Progenitor cell of endocrine pancreas (in vitro differentiated cells): ENCODE data around the gene MYO3A. TPM values are rescaled to one million over a fixed set of nuclear protein-coding genes. Genes with fewer than 3 reads are reported as not detected.

Experiments
- DNase-seq: peaks from one replicate; pipeline ENCODE4 v3.0.0; 2021; ENCODE audit warnings: low spot score; ENCODE audit not compliant: unreplicated experiment
- H3K27ac Mint-ChIP-seq: 2 replicates; pipeline ENCODE4 v1.8.0; 2021; ENCODE audit warnings: mild to moderate bottlenecking, moderate library complexity, mixed read lengths
- H3K27me3 Mint-ChIP-seq: 2 replicates; pipeline ENCODE4 v1.8.0; 2021; ENCODE audit warnings: mixed read lengths
- H3K36me3 Mint-ChIP-seq: 2 replicates; pipeline ENCODE4 v1.8.0; 2022; ENCODE audit warnings: mixed read lengths; ENCODE audit not compliant: insufficient read depth
- H3K4me1 Mint-ChIP-seq: 2 replicates; pipeline ENCODE4 v1.8.0; 2021; ENCODE audit warnings: low read depth, mixed read lengths
- H3K4me3 Mint-ChIP-seq: 2 replicates; pipeline ENCODE4 v1.8.0; 2021; ENCODE audit warnings: low read depth, mild to moderate bottlenecking, moderate library complexity, mixed read lengths
- H3K9me3 Mint-ChIP-seq: 2 replicates; pipeline ENCODE4 v1.8.0; 2021; ENCODE audit warnings: low read depth, mixed read lengths
- total RNA-seq: library from RNA; stranded (reverse); gene quantifications from 2 replicates; pipeline ENCODE4 v1.2.1, GENCODE V29; 2021
- TF ChIP-seq, protein P1 (sequence below): fragments of 200-600 bp; sonication (generic); IDR thresholded peaks from one replicate; pipeline ENCODE4 v1.5.0; 2021; ENCODE audit warnings: antibody characterized with exemption, mild to moderate bottlenecking; ENCODE audit not compliant: unreplicated experiment

The MYO3A gene
- total RNA-seq, 1 donor from 2014 or later = 18.0 TPM

DNA sequence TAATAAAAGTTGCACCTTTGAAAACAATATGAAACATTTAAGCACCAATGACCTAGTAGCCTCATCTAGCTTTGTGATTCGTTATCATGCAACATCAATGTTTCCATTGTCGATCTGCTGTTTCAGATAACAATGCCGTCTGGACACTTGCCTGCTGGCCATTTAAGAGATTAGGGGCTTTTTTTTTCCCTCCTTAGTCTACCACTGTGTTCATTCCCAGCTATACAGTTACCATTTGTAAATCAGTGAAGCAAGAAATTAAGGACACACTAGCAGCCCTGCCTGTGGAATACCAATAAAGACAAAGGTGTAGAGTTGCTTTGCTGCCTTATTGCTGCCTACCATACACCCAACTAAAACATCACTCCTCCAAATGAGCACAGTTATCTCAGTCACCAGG lies 37.6 kb upstream of the MYO3A start:
- TF ChIP-seq, protein P1, sequence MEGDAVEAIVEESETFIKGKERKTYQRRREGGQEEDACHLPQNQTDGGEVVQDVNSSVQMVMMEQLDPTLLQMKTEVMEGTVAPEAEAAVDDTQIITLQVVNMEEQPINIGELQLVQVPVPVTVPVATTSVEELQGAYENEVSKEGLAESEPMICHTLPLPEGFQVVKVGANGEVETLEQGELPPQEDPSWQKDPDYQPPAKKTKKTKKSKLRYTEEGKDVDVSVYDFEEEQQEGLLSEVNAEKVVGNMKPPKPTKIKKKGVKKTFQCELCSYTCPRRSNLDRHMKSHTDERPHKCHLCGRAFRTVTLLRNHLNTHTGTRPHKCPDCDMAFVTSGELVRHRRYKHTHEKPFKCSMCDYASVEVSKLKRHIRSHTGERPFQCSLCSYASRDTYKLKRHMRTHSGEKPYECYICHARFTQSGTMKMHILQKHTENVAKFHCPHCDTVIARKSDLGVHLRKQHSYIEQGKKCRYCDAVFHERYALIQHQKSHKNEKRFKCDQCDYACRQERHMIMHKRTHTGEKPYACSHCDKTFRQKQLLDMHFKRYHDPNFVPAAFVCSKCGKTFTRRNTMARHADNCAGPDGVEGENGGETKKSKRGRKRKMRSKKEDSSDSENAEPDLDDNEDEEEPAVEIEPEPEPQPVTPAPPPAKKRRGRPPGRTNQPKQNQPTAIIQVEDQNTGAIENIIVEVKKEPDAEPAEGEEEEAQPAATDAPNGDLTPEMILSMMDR = no peak
- Mint-ChIP-seq H3K4me3 (no peak overlapping the region), H3K36me3 (no peaks in the 10 kb centered on the region), H3K4me1 (peaks cover 7% of the 10 kb centered on the region), H3K27ac (no peak overlapping the region), H3K27me3 (no peaks in the 10 kb centered on the region), H3K9me3 (peaks cover 3% of the 10 kb centered on the region)
- DNase-seq = no peak

DNA sequence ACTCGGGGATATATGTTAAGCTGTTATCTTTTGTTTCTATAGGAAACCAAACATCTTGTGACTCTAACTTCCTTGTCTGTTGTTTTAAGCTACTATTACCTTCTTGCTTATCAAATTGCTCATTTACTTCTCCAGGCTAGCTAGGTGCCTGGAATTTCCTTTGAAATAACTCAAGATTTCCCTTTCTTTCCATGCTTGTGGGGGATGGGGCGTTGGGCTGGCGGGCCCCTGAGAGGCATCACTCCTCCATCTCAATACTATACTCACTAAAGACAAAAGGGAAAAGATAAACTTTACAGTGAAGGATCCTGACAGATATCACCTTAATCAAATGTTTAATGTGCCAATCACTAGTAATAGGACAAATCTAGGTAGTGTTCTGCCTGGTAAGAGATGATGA lies 34.7 kb upstream of the MYO3A start:
- Mint-ChIP-seq H3K27me3 (no peaks in the 10 kb centered on the region), H3K4me1 (peaks cover 9% of the 10 kb centered on the region), H3K27ac (no peak overlapping the region), H3K36me3 (no peaks in the 10 kb centered on the region), H3K9me3 (no peaks in the 10 kb centered on the region), H3K4me3 (no peak overlapping the region)
- DNase-seq = no peak
- TF ChIP-seq, protein P1 = no peak

DNA sequence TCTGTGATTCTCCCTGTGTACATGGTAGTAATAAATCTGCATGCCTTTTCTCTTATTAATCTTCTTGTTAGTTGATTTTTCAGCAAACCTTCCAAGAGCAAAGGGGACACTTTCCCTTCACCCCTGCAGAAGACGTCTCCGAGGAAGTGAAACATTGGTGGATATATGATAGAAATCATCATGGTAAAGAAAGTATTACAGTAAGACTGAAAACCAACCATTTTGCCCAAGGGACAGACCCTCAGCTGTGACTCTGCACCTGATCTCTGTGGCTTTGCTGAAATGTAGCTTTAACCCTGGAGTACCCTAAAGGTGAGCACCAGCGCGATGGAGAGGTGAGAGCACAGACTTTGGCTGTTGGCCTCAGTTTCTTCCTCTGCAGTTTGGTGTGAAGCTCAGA lies 32.8 kb upstream of the MYO3A start:
- TF ChIP-seq, protein P1 = no peak
- Mint-ChIP-seq H3K4me1 (peaks cover 9% of the 10 kb centered on the region), H3K27ac (no peak overlapping the region), H3K36me3 (no peaks in the 10 kb centered on the region), H3K9me3 (no peaks in the 10 kb centered on the region), H3K27me3 (no peaks in the 10 kb centered on the region), H3K4me3 (no peak overlapping the region)
- DNase-seq = no peak

DNA sequence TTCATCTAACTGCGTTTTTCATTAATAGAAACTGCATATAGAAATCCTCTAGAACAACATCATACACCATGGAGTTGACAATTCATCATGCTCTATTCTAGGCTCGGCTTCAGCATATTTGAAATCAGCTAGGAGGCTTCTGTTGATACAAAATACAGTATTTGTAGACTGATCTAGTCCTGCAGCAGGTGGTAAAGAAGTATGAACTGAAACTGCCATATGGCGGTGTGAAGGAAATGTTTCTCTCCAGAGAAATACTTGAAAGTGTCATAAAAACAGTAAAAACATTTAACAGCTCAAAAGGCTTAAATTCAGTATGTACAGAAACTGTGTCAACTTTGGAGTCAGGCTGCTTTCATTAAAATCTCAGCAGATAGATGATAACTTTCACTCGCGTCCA lies 32.0 kb upstream of the MYO3A start:
- Mint-ChIP-seq H3K4me1 (peaks cover 6% of the 10 kb centered on the region), H3K36me3 (no peaks in the 10 kb centered on the region), H3K27me3 (no peaks in the 10 kb centered on the region), H3K27ac (no peak overlapping the region), H3K4me3 (no peak overlapping the region), H3K9me3 (no peaks in the 10 kb centered on the region)
- DNase-seq = no peak
- TF ChIP-seq, protein P1 = no peak

DNA sequence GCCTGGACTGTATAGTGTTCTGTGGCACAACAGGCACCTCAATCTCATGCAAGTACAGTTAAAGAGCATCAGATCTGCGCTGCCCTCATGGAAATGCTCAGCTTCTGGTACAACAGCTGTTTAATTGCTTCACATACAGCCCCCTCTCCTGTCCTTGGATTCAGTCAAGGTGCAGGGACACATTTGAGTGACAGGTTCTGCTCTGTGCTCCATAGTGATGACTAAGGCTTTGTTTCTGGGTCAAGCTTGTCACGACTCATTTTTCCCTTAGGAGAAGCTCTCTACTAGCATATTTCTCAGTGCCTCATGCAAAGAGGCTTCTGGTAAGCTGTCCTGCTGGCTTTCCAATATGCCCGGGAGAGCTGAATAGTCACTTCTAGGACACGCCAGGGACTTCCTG lies 26.8 kb upstream of the MYO3A start:
- peaks cover 20% of the 10 kb centered on the region for H3K9me3 Mint-ChIP-seq

More for the DNA sequence above, 26.8 kb upstream of the MYO3A start:
- Mint-ChIP-seq H3K4me1 (peaks cover 11% of the 10 kb centered on the region), H3K4me3 (no peak overlapping the region), H3K36me3 (peaks cover 1% of the 10 kb centered on the region), H3K27ac (no peak overlapping the region), H3K27me3 (no peaks in the 10 kb centered on the region)
- DNase-seq = no peak
- TF ChIP-seq, protein P1 = no peak
